Measurements from ENCODE around the gene OR2H1. TPM values are rescaled to one million over a fixed set of nuclear protein-coding genes. Genes with fewer than 3 reads are reported as not detected.

OR2H1 gene
- polyA plus RNA-seq, 1 donor (not counting 4 experiments of a cell fraction or from before 2014, with no cell fraction given), result not detected

DNA sequence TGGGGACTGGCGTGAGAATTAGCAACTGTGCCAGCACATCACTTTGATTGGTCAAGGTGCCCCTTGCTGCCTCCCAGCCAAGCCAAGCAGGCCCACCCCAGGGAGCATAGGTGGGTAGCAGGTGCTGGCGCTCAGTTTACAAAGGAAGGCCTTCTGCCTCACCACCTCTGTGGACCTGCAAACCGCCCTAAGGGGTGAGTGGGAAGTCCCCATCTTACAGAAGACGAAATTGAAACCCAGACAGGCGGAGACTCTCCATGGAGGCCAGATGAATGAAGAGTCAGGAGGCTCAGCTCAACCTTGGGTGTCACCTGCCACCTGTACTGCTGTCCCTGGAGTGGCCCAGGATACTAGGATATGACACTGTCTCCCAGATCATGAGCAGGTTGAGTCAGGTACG lies 52.3 kb downstream of the OR2H1 start:
- dilution Hi-C loops (cut with MboI; ENCODE audit: extremely low pct_ligation_motif_present, low sequenced_read_pairs), result no loop called here
- no peak overlapping the region for H2AFZ ChIP-seq (ENCODE audit: control insufficient read depth, low read length)

DNA sequence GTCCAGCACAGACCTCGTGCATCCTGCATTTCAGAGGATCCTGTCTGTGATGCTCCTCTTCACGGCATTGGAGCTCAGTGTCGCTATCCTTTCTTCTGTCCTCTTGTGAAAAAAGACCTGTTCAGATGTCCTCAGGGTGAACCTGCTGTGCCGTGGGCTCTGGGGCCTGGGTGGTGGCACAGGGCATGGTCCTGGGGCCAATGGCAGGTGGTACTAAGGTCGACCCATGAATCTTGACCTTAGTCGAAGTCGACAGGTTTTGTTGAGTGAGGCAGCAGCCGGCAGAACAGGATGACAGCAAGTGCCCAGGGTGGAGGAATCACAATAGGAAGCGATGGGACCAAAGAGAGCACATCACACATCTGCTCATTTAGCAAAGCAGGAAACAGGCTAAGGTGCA lies 52.8 kb downstream of the OR2H1 start:
- dilution Hi-C loops (cut with MboI; ENCODE audit: extremely low pct_ligation_motif_present, low sequenced_read_pairs), result no loop called here
- Histone ChIP-seq H4K20me1 (ENCODE audit: control insufficient read depth, extremely low read depth, insufficient read depth, low read length) (no peaks in the 10 kb centered on the region), H3K4me1 (ENCODE audit: control insufficient read depth, extremely low read depth, insufficient read depth, low read length) (no peaks in the 10 kb centered on the region), H3K9me3 (ENCODE audit: control insufficient read depth, low read depth, low read length) (no peaks in the 10 kb centered on the region), H3K9me1 (ENCODE audit: control insufficient read depth, extremely low read depth, insufficient read depth, low read length) (no peaks in the 10 kb centered on the region), H3K36me3 (ENCODE audit: control insufficient read depth in 2 of 2, extremely low read depth in 1 of 2, insufficient read depth in 2 of 2, low read length in 2 of 2) (no peaks in the 10 kb centered on the region), H3K9ac (ENCODE audit: control insufficient read depth, extremely low read depth, insufficient read depth, low read length) (no peak overlapping the region), H3K4me2 (ENCODE audit: control insufficient read depth, extremely low read depth, insufficient read depth, low read depth, low read length) (no peak overlapping the region), H2AFZ (ENCODE audit: control insufficient read depth, low read length) (no peak overlapping the region), H3K79me2 (ENCODE audit: control insufficient read depth, insufficient read depth, low read length) (no peaks in the 10 kb centered on the region), H3K27me3 (ENCODE audit: control insufficient read depth, extremely low read depth, insufficient read depth, low read length) (peaks cover 23% of the 10 kb centered on the region), H3K27ac (ENCODE audit: control insufficient read depth, insufficient read depth, low read length) (no peak overlapping the region), H3K4me3 (ENCODE audit: control insufficient read depth in 2 of 3, extremely low read depth in 1 of 3, insufficient read depth in 2 of 3, low read depth in 1 of 3, low read length in 3 of 3) (no peak overlapping the region)
- no peak for TF ChIP-seq EZH2 (IDR thresholded peaks at IDR 0.05; ENCODE audit: low read length)
- DNase-seq (ENCODE audit: low read depth, low spot score) (no peak), FAIRE-seq (no peak)

More for the DNA sequence above, 52.3 kb downstream of the OR2H1 start:
- Histone ChIP-seq H3K4me2 (ENCODE audit: control insufficient read depth, extremely low read depth, insufficient read depth, low read depth, low read length) (no peak overlapping the region), H3K9ac (ENCODE audit: control insufficient read depth, extremely low read depth, insufficient read depth, low read length) (no peak overlapping the region), H3K79me2 (ENCODE audit: control insufficient read depth, insufficient read depth, low read length) (no peaks in the 10 kb centered on the region), H3K36me3 (ENCODE audit: control insufficient read depth in 2 of 2, extremely low read depth in 1 of 2, insufficient read depth in 2 of 2, low read length in 2 of 2) (no peaks in the 10 kb centered on the region), H3K4me3 (ENCODE audit: control insufficient read depth in 2 of 3, extremely low read depth in 1 of 3, insufficient read depth in 2 of 3, low read depth in 1 of 3, low read length in 3 of 3) (no peak overlapping the region), H3K4me1 (ENCODE audit: control insufficient read depth, extremely low read depth, insufficient read depth, low read length) (no peaks in the 10 kb centered on the region), H3K9me1 (ENCODE audit: control insufficient read depth, extremely low read depth, insufficient read depth, low read length) (no peaks in the 10 kb centered on the region), H3K27me3 (ENCODE audit: control insufficient read depth, extremely low read depth, insufficient read depth, low read length) (peaks cover 23% of the 10 kb centered on the region), H4K20me1 (ENCODE audit: control insufficient read depth, extremely low read depth, insufficient read depth, low read length) (no peaks in the 10 kb centered on the region), H3K27ac (ENCODE audit: control insufficient read depth, insufficient read depth, low read length) (no peak overlapping the region), H3K9me3 (ENCODE audit: control insufficient read depth, low read depth, low read length) (no peaks in the 10 kb centered on the region)
- TF ChIP-seq EZH2 (IDR thresholded peaks at IDR 0.05; ENCODE audit: low read length), result no peak
- TF ChIP-seq, protein P1, sequence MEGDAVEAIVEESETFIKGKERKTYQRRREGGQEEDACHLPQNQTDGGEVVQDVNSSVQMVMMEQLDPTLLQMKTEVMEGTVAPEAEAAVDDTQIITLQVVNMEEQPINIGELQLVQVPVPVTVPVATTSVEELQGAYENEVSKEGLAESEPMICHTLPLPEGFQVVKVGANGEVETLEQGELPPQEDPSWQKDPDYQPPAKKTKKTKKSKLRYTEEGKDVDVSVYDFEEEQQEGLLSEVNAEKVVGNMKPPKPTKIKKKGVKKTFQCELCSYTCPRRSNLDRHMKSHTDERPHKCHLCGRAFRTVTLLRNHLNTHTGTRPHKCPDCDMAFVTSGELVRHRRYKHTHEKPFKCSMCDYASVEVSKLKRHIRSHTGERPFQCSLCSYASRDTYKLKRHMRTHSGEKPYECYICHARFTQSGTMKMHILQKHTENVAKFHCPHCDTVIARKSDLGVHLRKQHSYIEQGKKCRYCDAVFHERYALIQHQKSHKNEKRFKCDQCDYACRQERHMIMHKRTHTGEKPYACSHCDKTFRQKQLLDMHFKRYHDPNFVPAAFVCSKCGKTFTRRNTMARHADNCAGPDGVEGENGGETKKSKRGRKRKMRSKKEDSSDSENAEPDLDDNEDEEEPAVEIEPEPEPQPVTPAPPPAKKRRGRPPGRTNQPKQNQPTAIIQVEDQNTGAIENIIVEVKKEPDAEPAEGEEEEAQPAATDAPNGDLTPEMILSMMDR (optimal IDR thresholded peaks at IDR 0.05 in 1 of 3, IDR thresholded peaks at IDR 0.05 in 1 of 3, conservative IDR thresholded peaks at IDR 0.05 in 1 of 3; ENCODE audit: extremely low read depth in 1 of 3, insufficient read depth in 2 of 3, low read length in 3 of 3), result no peak
- no peak for FAIRE-seq
- no peak for DNase-seq (ENCODE audit: low read depth, low spot score)

DNA sequence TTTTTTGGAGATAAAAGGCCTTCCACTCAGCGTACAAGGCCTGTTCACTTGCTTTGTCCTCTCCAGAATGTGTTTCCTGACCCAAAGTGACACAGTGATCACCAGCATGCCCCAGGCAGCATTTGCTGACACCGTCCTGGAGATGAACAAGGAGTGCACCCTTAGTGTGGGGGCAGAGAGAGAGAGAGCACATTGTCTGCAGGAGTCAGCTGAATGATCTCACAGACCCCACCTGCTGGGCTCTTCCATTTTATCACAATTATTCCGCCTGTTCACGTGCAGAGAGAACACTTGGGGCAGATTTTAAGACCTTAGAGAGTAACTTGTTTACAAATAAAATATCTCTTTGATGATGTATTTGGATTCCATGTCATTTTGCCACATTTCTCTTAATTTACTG lies 53.2 kb downstream of the OR2H1 start:
- Histone ChIP-seq H3K4me3 (ENCODE audit: control insufficient read depth in 2 of 3, extremely low read depth in 1 of 3, insufficient read depth in 2 of 3, low read depth in 1 of 3, low read length in 3 of 3) (no peak overlapping the region), H4K20me1 (ENCODE audit: control insufficient read depth, extremely low read depth, insufficient read depth, low read length) (no peaks in the 10 kb centered on the region), H3K9me1 (ENCODE audit: control insufficient read depth, extremely low read depth, insufficient read depth, low read length) (no peaks in the 10 kb centered on the region), H2AFZ (ENCODE audit: control insufficient read depth, low read length) (no peak overlapping the region), H3K9me3 (ENCODE audit: control insufficient read depth, low read depth, low read length) (no peaks in the 10 kb centered on the region), H3K27me3 (ENCODE audit: control insufficient read depth, extremely low read depth, insufficient read depth, low read length) (peaks cover 23% of the 10 kb centered on the region), H3K9ac (ENCODE audit: control insufficient read depth, extremely low read depth, insufficient read depth, low read length) (no peak overlapping the region), H3K4me1 (ENCODE audit: control insufficient read depth, extremely low read depth, insufficient read depth, low read length) (no peaks in the 10 kb centered on the region), H3K4me2 (ENCODE audit: control insufficient read depth, extremely low read depth, insufficient read depth, low read depth, low read length) (no peak overlapping the region), H3K36me3 (ENCODE audit: control insufficient read depth in 2 of 2, extremely low read depth in 1 of 2, insufficient read depth in 2 of 2, low read length in 2 of 2) (no peaks in the 10 kb centered on the region), H3K27ac (ENCODE audit: control insufficient read depth, insufficient read depth, low read length) (no peak overlapping the region), H3K79me2 (ENCODE audit: control insufficient read depth, insufficient read depth, low read length) (no peaks in the 10 kb centered on the region)
- no peak for TF ChIP-seq EZH2 (IDR thresholded peaks at IDR 0.05; ENCODE audit: low read length)
- TF ChIP-seq, protein P1 (optimal IDR thresholded peaks at IDR 0.05 in 1 of 3, IDR thresholded peaks at IDR 0.05 in 1 of 3, conservative IDR thresholded peaks at IDR 0.05 in 1 of 3; ENCODE audit: extremely low read depth in 1 of 3, insufficient read depth in 2 of 3, low read length in 3 of 3), result peak in 1 of 3 experiments; percentile 7
- DNase-seq (ENCODE audit: low read depth, low spot score) (no peak), FAIRE-seq (no peak)
- dilution Hi-C loops (cut with MboI; ENCODE audit: extremely low pct_ligation_motif_present, low sequenced_read_pairs), result no loop called here

Data from keratinocyte (primary cell).